IPS DF 19.7 (cell line): ENCODE data around the gene OCRL.

Experiments
- DNase-seq: peaks from one replicate; pipeline ENCODE4 v3.0.0-alpha.2; 2013; ENCODE audit warnings: low read depth, low spot score

Gene OCRL

GRCh38 chrX:129585167-129585566 is 45.1 kb downstream of the OCRL start:
- no peak for DNase-seq

GRCh38 chrX:129585691-129586090 is 45.6 kb downstream of the OCRL start:
- DNase-seq = no peak

- DNase-seq = no peak
Observed at GRCh38 chrX:129586446-129586845, 46.4 kb downstream of the OCRL start.

- DNase-seq = no peak
Observed at GRCh38 chrX:129590596-129590995, 50.5 kb downstream of the OCRL start.

- no peak for DNase-seq
Observed at GRCh38 chrX:129593137-129593536, 53.1 kb downstream of the OCRL start.

GRCh38 chrX:129594781-129595180 is 54.7 kb downstream of the OCRL start:
- DNase-seq = no peak

- no peak for DNase-seq
Observed at GRCh38 chrX:129596077-129596476, 56.0 kb downstream of the OCRL start.

GRCh38 chrX:129597905-129598304 is 57.8 kb downstream of the OCRL start:
- DNase-seq = no peak

- DNase-seq = no peak
Observed at GRCh38 chrX:129599499-129599898, 59.4 kb downstream of the OCRL start.

- DNase-seq = no peak
Observed at GRCh38 chrX:129599996-129600395, 59.9 kb downstream of the OCRL start.

- no peak for DNase-seq
Observed at GRCh38 chrX:129600981-129601424, 60.9 kb downstream of the OCRL start.

- DNase-seq = no peak
Observed at GRCh38 chrX:129606918-129607317, 66.9 kb downstream of the OCRL start.

- no peak for DNase-seq
Observed at GRCh38 chrX:129608496-129608895, 68.4 kb downstream of the OCRL start.

- DNase-seq = no peak
Observed at GRCh38 chrX:129609395-129609794, 69.3 kb downstream of the OCRL start.

- DNase-seq = no peak
Observed at GRCh38 chrX:129612396-129612795, 72.3 kb downstream of the OCRL start.

GRCh38 chrX:129613596-129613995 is 73.5 kb downstream of the OCRL start:
- no peak for DNase-seq

- DNase-seq = no peak
Observed at GRCh38 chrX:129614481-129615255, 74.6 kb downstream of the OCRL start.

- DNase-seq = no peak
Observed at GRCh38 chrX:129617420-129617819, 77.4 kb downstream of the OCRL start.

GRCh38 chrX:129618997-129619396 is 78.9 kb downstream of the OCRL start:
- no peak for DNase-seq

- DNase-seq = no peak
Observed at GRCh38 chrX:129622757-129623301, 82.8 kb downstream of the OCRL start.

GRCh38 chrX:129626026-129626425 is 86.0 kb downstream of the OCRL start:
- no peak for DNase-seq

- DNase-seq = no peak
Observed at GRCh38 chrX:129629837-129630236, 89.8 kb downstream of the OCRL start.

- DNase-seq = no peak
Observed at GRCh38 chrX:129631849-129632248, 91.8 kb downstream of the OCRL start.
